Measurements from ENCODE around the gene UBAP2.
"Not testable (repeated sequence)": the region's sequence is repeated elsewhere in the genome, so short reads cannot be mapped to it uniquely, and the experiment has no call there.

The UBAP2 gene

DNA sequence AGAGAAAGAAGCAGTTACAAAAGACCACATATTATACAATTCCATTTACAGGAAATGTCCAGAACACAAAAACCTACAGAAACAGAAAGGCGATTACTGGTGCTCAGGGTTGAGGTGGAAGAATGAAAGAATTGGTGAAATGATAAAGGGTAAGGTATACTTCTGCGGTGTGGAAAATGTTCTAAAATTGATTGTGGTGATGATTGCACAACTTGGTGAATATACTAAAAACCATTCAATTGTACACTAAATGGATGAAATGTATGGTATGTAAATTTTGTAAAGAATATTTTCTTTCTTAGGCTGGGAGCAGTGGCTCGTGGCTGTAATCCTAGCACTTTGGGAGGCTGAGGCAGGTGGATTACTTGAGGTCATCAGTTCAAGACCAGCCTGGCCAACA lies 72.3 kb downstream of the UBAP2 start:
- DNase-seq (ENCODE audit: low read depth in 2 of 2), result no peak

GRCh38 chr9:33972698-33973097 lies 76.0 kb downstream of the UBAP2 start:
- no peak for DNase-seq (ENCODE audit: low read depth in 2 of 2)

DNA sequence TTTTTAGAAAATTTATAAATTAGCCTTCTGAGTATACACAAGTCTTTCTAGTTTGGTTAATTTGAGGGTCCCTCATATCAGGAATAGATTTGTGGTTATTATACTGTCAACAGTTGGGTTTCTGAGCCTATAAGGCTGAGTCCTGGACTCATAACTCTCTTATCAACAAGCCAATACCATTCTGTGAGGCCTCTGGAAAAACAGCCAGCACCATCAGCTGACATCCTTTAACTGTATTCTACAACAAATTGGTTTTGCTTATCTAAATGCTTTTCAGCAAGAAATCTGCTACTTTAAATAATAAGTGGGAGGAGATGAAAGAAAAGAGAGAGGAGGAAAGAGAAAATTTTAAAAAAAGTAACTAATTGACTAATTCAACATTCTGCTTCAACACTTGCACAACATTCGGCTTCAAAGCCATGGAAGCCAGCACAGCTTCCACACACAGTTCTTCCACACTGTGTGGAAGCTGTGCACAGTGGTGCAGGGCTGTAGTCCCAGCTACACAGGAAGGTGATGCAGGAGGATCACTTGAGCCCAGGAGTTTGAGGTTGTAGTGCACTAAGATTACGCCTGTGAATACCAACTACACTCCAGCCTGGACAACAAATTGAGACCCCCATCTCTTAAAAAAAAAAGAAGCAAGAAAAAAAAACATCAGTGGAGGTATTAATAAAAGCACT lies 84.5 kb downstream of the UBAP2 start:
- DNase-seq (ENCODE audit: low read depth in 2 of 2), result no peak

DNA sequence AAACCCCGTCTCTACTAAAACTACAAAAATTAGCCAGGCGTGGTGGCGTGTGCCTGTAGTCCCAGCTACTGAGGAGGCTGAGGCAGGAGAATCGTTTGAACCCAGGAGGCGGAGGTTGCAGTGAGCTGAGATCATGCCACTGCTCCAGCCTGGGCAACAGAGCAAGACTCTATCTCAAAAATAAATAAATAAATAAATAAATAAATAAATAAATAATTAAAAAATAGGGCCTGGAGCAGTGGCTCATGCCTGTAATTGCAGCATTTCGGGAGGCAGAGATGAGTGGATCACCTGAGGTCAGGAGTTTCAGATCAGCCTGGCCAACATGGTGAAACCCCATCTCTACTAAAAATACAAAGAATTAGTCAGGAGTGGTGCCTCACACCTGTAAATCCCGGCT lies 86.2 kb downstream of the UBAP2 start:
- not testable (repeated sequence) for DNase-seq (ENCODE audit: low read depth in 2 of 2)

GRCh38 chr9:33959725-33960124 lies 89.0 kb downstream of the UBAP2 start:
- DNase-seq (ENCODE audit: low read depth in 2 of 2), result no peak

- no peak for DNase-seq (ENCODE audit: low read depth in 2 of 2)
Measured at GRCh38 chr9:33956544-33956943, 92.1 kb downstream of the UBAP2 start.

GRCh38 chr9:33952066-33952465 lies 96.6 kb downstream of the UBAP2 start:
- DNase-seq (ENCODE audit: low read depth in 2 of 2), result no peak

GRCh38 chr9:33950371-33950770 lies 98.3 kb downstream of the UBAP2 start:
- DNase-seq (ENCODE audit: low read depth in 2 of 2), result no peak

- DNase-seq (ENCODE audit: low read depth in 2 of 2), result no peak
Measured at GRCh38 chr9:33946779-33947535, 101.7 kb downstream of the UBAP2 start.

DNA sequence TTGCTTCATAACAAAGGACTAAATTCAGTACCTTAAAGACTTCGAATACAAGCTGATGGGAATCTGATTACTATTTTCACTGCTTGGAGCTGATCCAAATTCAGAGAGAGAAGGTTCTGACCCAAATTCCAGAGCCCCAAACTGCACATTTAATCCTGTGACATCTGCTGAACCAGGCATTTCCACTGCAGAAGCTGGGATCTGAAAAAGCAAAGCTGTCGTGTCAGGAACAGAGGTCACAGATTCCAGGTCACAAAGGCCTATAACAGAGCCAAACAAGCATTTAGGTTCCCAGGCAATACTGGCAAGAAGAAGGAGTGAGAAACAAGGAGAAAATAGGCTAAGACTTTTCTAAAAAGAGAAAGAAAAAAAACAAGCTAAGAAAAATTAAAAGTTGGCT lies 105.3 kb downstream of the UBAP2 start:
- DNase-seq (ENCODE audit: low read depth in 2 of 2), result no peak

- DNase-seq (ENCODE audit: low read depth in 2 of 2), result no peak
Measured at GRCh38 chr9:33942471-33943083, 106.1 kb downstream of the UBAP2 start.

GRCh38 chr9:33939924-33940874 lies 108.5 kb downstream of the UBAP2 start:
- DNase-seq (ENCODE audit: low read depth in 2 of 2), result no peak

- no peak for DNase-seq (ENCODE audit: low read depth in 2 of 2)
Measured at GRCh38 chr9:33934188-33934878, 114.4 kb downstream of the UBAP2 start.

GRCh38 chr9:33932078-33932807 lies 116.4 kb downstream of the UBAP2 start:
- DNase-seq (ENCODE audit: low read depth in 2 of 2), result no peak

GRCh38 chr9:33931326-33931725 lies 117.4 kb downstream of the UBAP2 start:
- DNase-seq (ENCODE audit: low read depth in 2 of 2), result no peak

GRCh38 chr9:33927694-33928093 lies 121.0 kb downstream of the UBAP2 start:
- DNase-seq (ENCODE audit: low read depth in 2 of 2), result no peak

GRCh38 chr9:33926746-33927485 lies 121.8 kb downstream of the UBAP2 start:
- no peak for DNase-seq (ENCODE audit: low read depth in 2 of 2)

GRCh38 chr9:33924978-33925797 lies 123.5 kb downstream of the UBAP2 start:
- DNase-seq (ENCODE audit: low read depth in 2 of 2), result peak in 1 of 2 donors; percentile 11
